ENCODE measurements around the gene CH25H. TPM values are rescaled to one million over a fixed set of nuclear protein-coding genes. Genes with fewer than 3 reads are reported as not detected.
A peak's percentile ranks its signal among the peaks of the same experiment; 100 is the strongest.

CH25H gene
- polyA plus RNA-seq, 1 donor: 4.2 TPM

GRCh38 chr10:89214566-89215165 lies 7.5 kb upstream of the CH25H start:
- Histone ChIP-seq H3K27ac (ENCODE audit: low read length) (no peak overlapping the region), H3K4me3 (ENCODE audit: low read length) (no peak overlapping the region), H3K9me3 (ENCODE audit: control insufficient read depth, low read depth, low read length) (no peaks in the 10 kb centered on the region), H3K4me1 (ENCODE audit: control insufficient read depth, insufficient read depth, low read length) (no peaks in the 10 kb centered on the region), H3K36me3 (ENCODE audit: control insufficient read depth, insufficient read depth, low read length) (peaks cover 21% of the 10 kb centered on the region), H3K27me3 (ENCODE audit: control insufficient read depth, insufficient read depth, low read length) (peaks cover 11% of the 10 kb centered on the region)
- 100% methylated on average over 1 of the region's 8 CpGs for WGBS (ENCODE audit: insufficient coverage, low lambda C conversion rate)
- no peak for DNase-seq

- 25% methylated on average over 4 of the region's 8 CpGs for WGBS (ENCODE audit: insufficient coverage, low lambda C conversion rate)
- peak in 1 of 2 donors; percentile 39 for DNase-seq
These were observed 6.2 kb upstream of the CH25H start for GRCh38 chr10:89213191-89213808.

DNA sequence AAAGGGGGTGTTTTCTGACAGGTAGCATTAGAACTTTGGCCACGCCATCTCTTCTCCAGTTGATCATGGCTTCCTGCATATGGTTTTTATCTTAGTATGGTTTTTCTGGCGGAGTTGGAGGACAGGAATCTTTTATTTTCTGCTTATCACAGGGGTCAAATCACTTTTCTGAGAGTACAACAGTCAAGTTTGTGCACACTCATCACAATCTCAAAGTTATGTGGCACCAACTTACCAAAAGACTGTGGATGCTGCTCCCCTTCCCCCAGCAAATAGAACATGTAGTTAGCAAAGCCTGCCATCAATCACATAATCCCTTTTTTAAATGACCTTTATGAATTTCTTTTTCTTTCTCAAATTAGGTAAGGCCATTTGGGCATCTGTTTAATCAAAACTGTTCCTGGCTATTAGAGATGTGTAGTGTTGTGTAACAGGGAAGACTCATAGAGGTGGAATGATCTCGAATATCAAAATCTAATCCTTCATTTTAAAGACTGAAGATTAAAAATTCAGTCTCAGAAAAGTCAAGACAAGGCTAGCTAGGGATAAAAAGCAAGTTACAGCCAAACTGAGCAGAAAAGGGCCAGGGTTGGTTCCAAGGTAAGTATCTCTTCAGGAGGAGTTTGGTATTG lies 3.8 kb upstream of the CH25H start:
- Histone ChIP-seq H3K9me3 (ENCODE audit: control insufficient read depth, low read depth, low read length) (no peaks in the 10 kb centered on the region), H3K36me3 (ENCODE audit: control insufficient read depth, insufficient read depth, low read length) (peaks cover 15% of the 10 kb centered on the region), H3K4me3 (ENCODE audit: low read length) (no peak overlapping the region), H3K4me1 (ENCODE audit: control insufficient read depth, insufficient read depth, low read length) (peaks cover 13% of the 10 kb centered on the region), H3K27me3 (ENCODE audit: control insufficient read depth, insufficient read depth, low read length) (peaks cover 46% of the 10 kb centered on the region), H3K27ac (ENCODE audit: low read length) (no peak overlapping the region)
- no peak for DNase-seq
- 100% methylated on average over 1 of the region's 3 CpGs for WGBS (ENCODE audit: insufficient coverage, low lambda C conversion rate)

More at GRCh38 chr10:89213191-89213808, 6.2 kb upstream of the CH25H start:
- H3K9me3 ChIP-seq (ENCODE audit: control insufficient read depth, low read depth, low read length): no peaks in the 10 kb centered on the region
- peaks cover 15% of the 10 kb centered on the region for H3K36me3 ChIP-seq (ENCODE audit: control insufficient read depth, insufficient read depth, low read length)
- peaks cover 1% of the 10 kb centered on the region for H3K4me1 ChIP-seq (ENCODE audit: control insufficient read depth, insufficient read depth, low read length)
- no peak overlapping the region for H3K27ac ChIP-seq (ENCODE audit: low read length)
- peaks cover 23% of the 10 kb centered on the region for H3K27me3 ChIP-seq (ENCODE audit: control insufficient read depth, insufficient read depth, low read length)
- no peak overlapping the region for H3K4me3 ChIP-seq (ENCODE audit: low read length)

DNA sequence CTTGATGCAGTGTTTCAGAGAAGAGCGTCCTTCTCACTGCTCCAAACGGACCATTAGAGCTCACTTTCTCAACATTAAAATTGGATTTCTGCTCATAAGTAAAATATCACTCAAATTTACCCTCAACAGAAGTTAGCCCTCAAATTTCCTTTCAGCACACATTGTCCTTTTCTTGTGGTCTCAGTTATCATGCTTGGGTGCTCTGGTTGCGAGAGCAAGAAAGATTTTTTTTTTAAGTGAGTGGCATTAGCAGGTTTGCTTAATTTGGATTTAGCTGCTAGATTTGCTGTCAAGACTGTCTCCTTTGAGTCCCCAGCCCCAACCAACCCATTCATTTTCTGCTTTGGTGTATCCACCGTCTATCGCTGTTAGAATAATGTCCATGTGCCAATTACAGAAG lies 2.6 kb upstream of the CH25H start:
- WGBS (ENCODE audit: insufficient coverage, low lambda C conversion rate): 92% methylated on average over 2 of the region's 5 CpGs
- Histone ChIP-seq H3K27me3 (ENCODE audit: control insufficient read depth, insufficient read depth, low read length) (peaks cover 55% of the 10 kb centered on the region), H3K27ac (ENCODE audit: low read length) (no peak overlapping the region)

GRCh38 chr10:89207801-89208551 lies 859 bp upstream of the CH25H start:
- Histone ChIP-seq H3K36me3 (ENCODE audit: control insufficient read depth, insufficient read depth, low read length) (no peaks in the 10 kb centered on the region), H3K4me3 (ENCODE audit: low read length) (peak overlapping the region; percentile 49), H3K27me3 (ENCODE audit: control insufficient read depth, insufficient read depth, low read length) (peaks cover 66% of the 10 kb centered on the region), H3K9me3 (ENCODE audit: control insufficient read depth, low read depth, low read length) (no peaks in the 10 kb centered on the region), H3K27ac (ENCODE audit: low read length) (peak overlapping the region; percentile 43), H3K4me1 (ENCODE audit: control insufficient read depth, insufficient read depth, low read length) (peaks cover 13% of the 10 kb centered on the region)
- DNase-seq: peak; percentile 10 to 59
- no CpG with 5 or more reads among the region's 60 CpGs for WGBS (ENCODE audit: insufficient coverage, low lambda C conversion rate)

More for the DNA sequence above, 2.6 kb upstream of the CH25H start:
- no peak for DNase-seq
- H3K4me1 ChIP-seq (ENCODE audit: control insufficient read depth, insufficient read depth, low read length): peaks cover 13% of the 10 kb centered on the region
- H3K9me3 ChIP-seq (ENCODE audit: control insufficient read depth, low read depth, low read length): no peaks in the 10 kb centered on the region
- peaks cover 4% of the 10 kb centered on the region for H3K36me3 ChIP-seq (ENCODE audit: control insufficient read depth, insufficient read depth, low read length)
- no peak overlapping the region for H3K4me3 ChIP-seq (ENCODE audit: low read length)

GRCh38 chr10:89206402-89207180 lies 526 bp downstream of the CH25H start:
- H3K4me3 ChIP-seq (ENCODE audit: low read length): peak overlapping the region; percentile 49
- H3K27me3 ChIP-seq (ENCODE audit: control insufficient read depth, insufficient read depth, low read length): peaks cover 74% of the 10 kb centered on the region
- H3K9me3 ChIP-seq (ENCODE audit: control insufficient read depth, low read depth, low read length): no peaks in the 10 kb centered on the region
- no peaks in the 10 kb centered on the region for H3K36me3 ChIP-seq (ENCODE audit: control insufficient read depth, insufficient read depth, low read length)
- peak; percentile 9 to 39 for DNase-seq
- WGBS (ENCODE audit: insufficient coverage, low lambda C conversion rate): no CpG with 5 or more reads among the region's 42 CpGs
- H3K27ac ChIP-seq (ENCODE audit: low read length): no peak overlapping the region
- peaks cover 13% of the 10 kb centered on the region for H3K4me1 ChIP-seq (ENCODE audit: control insufficient read depth, insufficient read depth, low read length)

DNA sequence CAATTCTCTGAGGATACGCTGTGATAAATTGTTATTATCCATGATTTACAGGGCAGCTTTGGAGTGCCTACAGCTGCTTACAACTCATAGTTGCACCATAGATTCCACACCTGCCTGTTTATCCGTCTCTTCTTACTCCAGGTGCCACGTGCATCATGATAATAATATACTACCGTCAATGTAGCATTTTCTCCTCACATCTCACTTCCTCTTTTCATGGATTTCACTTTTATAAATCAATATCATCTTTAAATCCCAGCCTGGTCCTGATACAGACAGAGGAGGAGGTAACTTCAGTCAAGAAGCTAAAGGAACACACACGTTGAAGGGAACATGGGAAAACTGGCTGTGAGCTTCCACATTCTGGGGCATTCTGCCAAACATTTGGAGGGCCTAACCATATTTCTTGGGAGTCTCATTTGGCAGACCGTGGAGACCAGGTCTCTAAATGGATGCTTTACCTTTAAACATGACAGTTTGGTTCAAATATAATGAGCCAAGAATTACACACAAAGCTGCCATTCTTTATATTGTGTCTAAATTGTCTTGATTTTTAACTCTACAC lies 2.4 kb downstream of the CH25H start:
- H3K4me1 ChIP-seq (ENCODE audit: control insufficient read depth, insufficient read depth, low read length): peaks cover 13% of the 10 kb centered on the region
- H3K27ac ChIP-seq (ENCODE audit: low read length): no peak overlapping the region
- no CpG with 5 or more reads among the region's 6 CpGs for WGBS (ENCODE audit: insufficient coverage, low lambda C conversion rate)
- H3K9me3 ChIP-seq (ENCODE audit: control insufficient read depth, low read depth, low read length): no peaks in the 10 kb centered on the region
- H3K36me3 ChIP-seq (ENCODE audit: control insufficient read depth, insufficient read depth, low read length): no peaks in the 10 kb centered on the region
- H3K4me3 ChIP-seq (ENCODE audit: low read length): no peak overlapping the region
- H3K27me3 ChIP-seq (ENCODE audit: control insufficient read depth, insufficient read depth, low read length): peaks cover 69% of the 10 kb centered on the region
- no peak for DNase-seq

GRCh38 chr10:89203237-89203636 lies 3.9 kb downstream of the CH25H start:
- WGBS (ENCODE audit: insufficient coverage, low lambda C conversion rate): no CpG with 5 or more reads among the region's 1 CpG
- no peak for DNase-seq
- H3K27ac ChIP-seq (ENCODE audit: low read length): no peak overlapping the region
- H3K4me3 ChIP-seq (ENCODE audit: low read length): no peak overlapping the region
- no peaks in the 10 kb centered on the region for H3K36me3 ChIP-seq (ENCODE audit: control insufficient read depth, insufficient read depth, low read length)
- peaks cover 58% of the 10 kb centered on the region for H3K27me3 ChIP-seq (ENCODE audit: control insufficient read depth, insufficient read depth, low read length)
- H3K9me3 ChIP-seq (ENCODE audit: control insufficient read depth, low read depth, low read length): no peaks in the 10 kb centered on the region
- peaks cover 11% of the 10 kb centered on the region for H3K4me1 ChIP-seq (ENCODE audit: control insufficient read depth, insufficient read depth, low read length)

GRCh38 chr10:89202033-89202425 lies 5.1 kb downstream of the CH25H start:
- WGBS (ENCODE audit: insufficient coverage, low lambda C conversion rate): no CpG with 5 or more reads among the region's 2 CpGs
- Histone ChIP-seq H3K4me1 (ENCODE audit: control insufficient read depth, insufficient read depth, low read length) (peaks cover 6% of the 10 kb centered on the region), H3K27ac (ENCODE audit: low read length) (no peak overlapping the region), H3K9me3 (ENCODE audit: control insufficient read depth, low read depth, low read length) (no peaks in the 10 kb centered on the region), H3K36me3 (ENCODE audit: control insufficient read depth, insufficient read depth, low read length) (no peaks in the 10 kb centered on the region), H3K4me3 (ENCODE audit: low read length) (no peak overlapping the region), H3K27me3 (ENCODE audit: control insufficient read depth, insufficient read depth, low read length) (peaks cover 46% of the 10 kb centered on the region)
- no peak for DNase-seq
